PC-3 (cell line): ENCODE data around the gene SLC2A4RG. TPM values are rescaled to one million over a fixed set of nuclear protein-coding genes. Genes with fewer than 3 reads are reported as not detected.
"Not testable (repeated sequence)": the region's sequence is repeated elsewhere in the genome, so short reads cannot be mapped to it uniquely, and the experiment has no call there.

Source experiments
- ATAC-seq: fragments of 200-7000 bp; cut with Tn5 transposase; 2 replicates; pipeline ENCODE4 v1.9.1; 2020; ENCODE audit warnings: mild to moderate bottlenecking, moderate library complexity
- BruUV-seq: library from RNA; stranded (reverse); fragments of 400-500 nt; replicated peaks from 2 replicates; lab custom pipeline; 2021; lab: Mats Ljungman, UMichigan
- CTCF ChIA-PET: fragments of 300-600 bp; sonication (Branson Sonifier 250); formaldehyde crosslinking; loops from one replicate; lab custom pipeline; 2022; ENCODE audit warnings: antibody characterized with exemption; lab: Charles Lee
- POLR2A ChIA-PET: fragments of 300-600 bp; sonication (Branson Sonifier 250); formaldehyde crosslinking; loops from one replicate; lab custom pipeline; 2022; ENCODE audit warnings: antibody characterized with exemption; ENCODE audit not compliant: unreplicated experiment; lab: Charles Lee
- DNase-seq: peaks from one replicate; pipeline ENCODE4 v3.0.0-alpha.2; 2015
- H2AFZ ChIP-seq: fragments of 300-600 bp; sonication (generic); 2 replicates; pipeline ENCODE4 v1.6.0; 2016; ENCODE audit warnings: antibody characterized with exemption, low read length
- H3F3A ChIP-seq: fragments of 300-600 bp; sonication (generic); one replicate; pipeline ENCODE4 v1.6.0; 2017; ENCODE audit warnings: antibody characterized with exemption, low read length, control low read depth, mild to moderate bottlenecking; ENCODE audit not compliant: unreplicated experiment
- H3K27ac ChIP-seq: fragments of 300-600 bp; sonication (generic); 2 replicates; pipeline ENCODE4 v1.5.1; 2016; ENCODE audit warnings: mild to moderate bottlenecking, low read length
- H3K27me3 ChIP-seq: fragments of 300-600 bp; sonication (generic); 2 replicates; pipeline ENCODE4 v1.6.1; 2016; ENCODE audit warnings: low read length, mixed read lengths
- H3K36me3 ChIP-seq: fragments of 300-600 bp; sonication (generic); 2 replicates; pipeline ENCODE4 v1.6.1; 2016; ENCODE audit warnings: low read depth, mixed run types, low read length, mixed read lengths
- H3K4me1 ChIP-seq: fragments of 300-600 bp; sonication (generic); 2 replicates; pipeline ENCODE4 v1.5.1; 2016; ENCODE audit warnings: low read length; ENCODE audit not compliant: insufficient read depth
- H3K4me2 ChIP-seq: fragments of 300-600 bp; sonication (generic); 2 replicates; pipeline ENCODE4 v1.6.0; 2016; ENCODE audit warnings: low read length
- H3K4me3 ChIP-seq: fragments of 300-600 bp; sonication (generic); 2 replicates; pipeline ENCODE4 v1.5.1; 2016; ENCODE audit warnings: mild to moderate bottlenecking, low read length, mixed read lengths
- H3K79me2 ChIP-seq: fragments of 300-600 bp; sonication (generic); 2 replicates; pipeline ENCODE4 v1.6.1; 2017; ENCODE audit warnings: low read length, mixed read lengths
- H3K9ac ChIP-seq: fragments of 300-600 bp; sonication (generic); 2 replicates; pipeline ENCODE4 v1.6.0; 2016; ENCODE audit warnings: mild to moderate bottlenecking, low read length
- H3K9me2 ChIP-seq: fragments of 300-600 bp; sonication (generic); replicated peaks from 2 replicates; pipeline ENCODE4 v1.6.1; 2016; ENCODE audit warnings: mixed run types, low read length, mixed read lengths
- H3K9me3 ChIP-seq: fragments of 300-600 bp; sonication (generic); 2 replicates; pipeline ENCODE4 v1.6.1; 2016; ENCODE audit warnings: low read length, mixed read lengths
- H4K20me1 ChIP-seq: fragments of 300-600 bp; sonication (generic); 2 replicates; pipeline ENCODE4 v1.6.1; 2016; ENCODE audit warnings: low read length, mixed read lengths
- EZH2 ChIP-seq: fragments of 300-600 bp; sonication (generic); IDR thresholded peaks from one replicate; pipeline ENCODE4 v1.6.1; 2017; ENCODE audit warnings: antibody characterized with exemption, mild to moderate bottlenecking, low read length; ENCODE audit not compliant: unreplicated experiment
- EZH2phosphoT487 ChIP-seq: fragments of 300-600 bp; sonication (generic); IDR thresholded peaks from 2 replicates; pipeline ENCODE4 v1.6.1; 2018; ENCODE audit warnings: mild to moderate bottlenecking, antibody characterized with exemption, low read length, borderline replicate concordance
- intact Hi-C: fragments of 100-400 bp; cut with micrococcal nuclease; formaldehyde crosslinking; loops from 2 replicates; pipeline ENCODE4 v1.9.0; 2023
- total RNA-seq: library from RNA; depleted of rRNA; stranded (reverse); fragments of >200 nt; gene quantifications from 2 replicates; pipeline ENCODE4 v1.2.3, GENCODE V29; 2014
- TF ChIP-seq, protein P1 (sequence below): fragments of 300-600 bp; sonication (generic); conservative IDR thresholded peaks from 2 replicates; pipeline ENCODE4 v1.5.1; 2017; ENCODE audit warnings: antibody characterized with exemption, low read depth, mild to moderate bottlenecking, low read length

Gene SLC2A4RG
- total RNA-seq, 1 experiment from 2014 or later, result 116 TPM

DNA sequence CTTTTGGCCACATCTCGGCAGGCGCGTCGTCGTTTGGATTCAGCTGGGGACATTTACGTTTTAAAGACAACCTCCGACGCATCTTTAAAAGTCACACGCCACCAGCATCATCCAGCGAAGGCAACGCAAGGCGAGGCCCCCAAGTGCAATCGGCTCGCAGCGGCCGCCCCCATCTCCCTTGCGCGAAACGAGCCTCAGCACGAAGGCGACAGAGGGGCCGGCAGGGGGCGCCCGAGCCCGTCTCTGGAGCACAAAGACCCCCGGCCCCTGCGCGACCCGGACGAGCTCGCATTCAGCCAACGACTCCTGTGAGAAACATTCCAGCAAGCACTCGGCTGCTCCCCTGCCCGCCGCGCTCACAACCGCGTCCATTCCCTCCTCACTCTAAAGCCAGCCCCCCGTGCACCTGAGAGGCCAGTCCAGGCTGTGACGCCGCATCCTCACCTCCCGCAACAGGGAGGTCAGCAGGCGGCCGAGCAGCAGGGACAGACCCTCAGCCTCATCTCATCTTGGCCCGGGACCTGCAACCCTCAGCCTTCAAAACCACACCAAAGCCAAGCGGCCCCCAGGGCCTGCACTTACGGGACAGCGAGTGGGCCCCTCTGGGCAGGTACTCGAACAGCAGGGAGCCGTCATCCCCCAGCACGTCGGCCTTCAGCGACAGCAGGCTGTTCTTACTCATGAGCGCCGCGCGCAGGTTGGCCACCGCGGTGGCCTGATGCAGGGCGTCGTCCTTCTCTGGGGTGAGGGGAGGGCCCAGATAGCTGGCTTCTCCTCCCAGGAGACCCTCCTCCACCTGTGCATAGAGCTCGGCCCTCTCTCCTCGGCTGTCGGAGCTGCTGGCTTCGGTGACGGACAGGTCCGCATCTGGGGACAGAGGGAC lies 35.8 kb downstream of the SLC2A4RG start:
- BruUV-seq, result no TSS peak
- Histone ChIP-seq H3K36me3 (no peaks in the 10 kb centered on the region), H3K27ac (no peak overlapping the region), H3K4me3 (peak overlapping the region; percentile 19; the same call in 1 of the 2 replicates), H3K4me1 (peaks cover 26% of the 10 kb centered on the region), H3K79me2 (no peaks in the 10 kb centered on the region), H3K27me3 (no peaks in the 10 kb centered on the region), H2AFZ (0 out of 2 replicates have a peak overlapping the region, but pooled peaks have one; percentile 50), H3K9me3 (no peaks in the 10 kb centered on the region), H3K4me2 (peak overlapping the region; percentile 35), H3K9ac (no peak overlapping the region), H3K9me2 (no peaks in the 10 kb centered on the region), H4K20me1 (no peaks in the 10 kb centered on the region), H3F3A (no peaks in the 10 kb centered on the region)
- TF ChIP-seq EZH2 (no peak), EZH2phosphoT487 (no peak)
- TF ChIP-seq, protein P1, sequence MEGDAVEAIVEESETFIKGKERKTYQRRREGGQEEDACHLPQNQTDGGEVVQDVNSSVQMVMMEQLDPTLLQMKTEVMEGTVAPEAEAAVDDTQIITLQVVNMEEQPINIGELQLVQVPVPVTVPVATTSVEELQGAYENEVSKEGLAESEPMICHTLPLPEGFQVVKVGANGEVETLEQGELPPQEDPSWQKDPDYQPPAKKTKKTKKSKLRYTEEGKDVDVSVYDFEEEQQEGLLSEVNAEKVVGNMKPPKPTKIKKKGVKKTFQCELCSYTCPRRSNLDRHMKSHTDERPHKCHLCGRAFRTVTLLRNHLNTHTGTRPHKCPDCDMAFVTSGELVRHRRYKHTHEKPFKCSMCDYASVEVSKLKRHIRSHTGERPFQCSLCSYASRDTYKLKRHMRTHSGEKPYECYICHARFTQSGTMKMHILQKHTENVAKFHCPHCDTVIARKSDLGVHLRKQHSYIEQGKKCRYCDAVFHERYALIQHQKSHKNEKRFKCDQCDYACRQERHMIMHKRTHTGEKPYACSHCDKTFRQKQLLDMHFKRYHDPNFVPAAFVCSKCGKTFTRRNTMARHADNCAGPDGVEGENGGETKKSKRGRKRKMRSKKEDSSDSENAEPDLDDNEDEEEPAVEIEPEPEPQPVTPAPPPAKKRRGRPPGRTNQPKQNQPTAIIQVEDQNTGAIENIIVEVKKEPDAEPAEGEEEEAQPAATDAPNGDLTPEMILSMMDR, result peak; percentile 77
- ChIA-PET POLR2A (no interaction called here), CTCF (no interaction called here)
- ATAC-seq (no peak), DNase-seq (no peak)
- intact Hi-C loops, result no loop called here

DNA sequence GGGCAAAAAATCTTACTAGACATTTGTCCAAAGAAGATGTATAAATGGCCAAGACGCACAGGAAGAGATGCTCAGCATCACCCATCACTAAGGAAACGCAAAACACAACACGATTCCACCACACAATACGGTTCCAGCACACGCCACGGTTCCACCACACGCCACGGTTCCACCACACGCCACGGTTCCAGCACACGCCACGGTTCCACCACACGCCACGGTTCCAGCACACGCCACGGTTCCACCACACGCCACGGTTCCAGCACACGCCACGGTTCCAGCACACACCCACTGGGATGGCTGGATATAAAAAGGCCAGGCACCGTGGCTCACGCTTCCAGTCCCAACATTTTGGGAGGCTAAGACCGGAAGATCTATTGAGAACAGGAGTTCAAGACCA lies 37.3 kb downstream of the SLC2A4RG start:
- H4K20me1 ChIP-seq, H3K9me2 ChIP-seq, H2AFZ ChIP-seq, ATAC-seq, CTCF ChIA-PET, H3K9ac ChIP-seq, H3K36me3 ChIP-seq, intact Hi-C loops, H3K9me3 ChIP-seq, H3K79me2 ChIP-seq, H3F3A ChIP-seq, DNase-seq, H3K27me3 ChIP-seq, BruUV-seq, H3K27ac ChIP-seq, POLR2A ChIA-PET, H3K4me3 ChIP-seq, H3K4me2 ChIP-seq: not testable (repeated sequence)
- H3K4me1 ChIP-seq, result peaks cover 26% of the 10 kb centered on the region

DNA sequence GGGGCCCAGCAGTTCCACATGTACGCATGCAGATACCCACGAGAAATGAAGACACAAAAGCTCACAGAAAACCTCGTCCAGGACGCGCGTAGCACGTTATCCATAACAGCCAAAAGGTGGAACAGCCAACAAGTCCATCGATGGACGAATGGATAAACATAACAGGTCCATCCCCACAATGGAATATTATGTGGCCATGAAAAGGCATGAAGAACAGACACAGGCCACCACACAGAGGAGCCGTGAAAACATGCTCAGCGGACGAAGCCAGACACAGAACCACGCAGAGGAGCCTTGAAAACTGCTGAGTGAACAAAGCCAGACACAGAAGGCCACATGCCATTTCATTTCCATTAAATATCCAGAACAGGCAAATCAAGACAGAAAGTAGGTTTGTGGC lies 38.0 kb downstream of the SLC2A4RG start:
- ChIA-PET CTCF (interaction anchor here (0.6 to 1.3 kb wide), 2 partner anchors 37 to 50 kb away, joined by 3 to 5 read pairs; no protein-coding TSS in a partner anchor), POLR2A (no interaction called here)
- Histone ChIP-seq H3K9ac (no peak overlapping the region), H3K27me3 (no peaks in the 10 kb centered on the region), H4K20me1 (no peaks in the 10 kb centered on the region), H2AFZ (no peak overlapping the region), H3K79me2 (no peaks in the 10 kb centered on the region), H3K27ac (no peak overlapping the region), H3K9me2 (no peaks in the 10 kb centered on the region), H3K36me3 (no peaks in the 10 kb centered on the region), H3K4me2 (peak overlapping the region; percentile 66), H3K4me3 (no peak overlapping the region), H3K4me1 (peaks cover 24% of the 10 kb centered on the region), H3F3A (no peaks in the 10 kb centered on the region), H3K9me3 (no peaks in the 10 kb centered on the region)
- no peak for ATAC-seq
- intact Hi-C loops, result no loop called here
- TF ChIP-seq, protein P1, result no peak
- TF ChIP-seq EZH2, result no peak
- TF ChIP-seq EZH2phosphoT487, result no peak
- BruUV-seq, result no TSS peak
- no peak for DNase-seq
